AG04449 (cell line): ENCODE measurements around the gene POSTN.
A peak's percentile ranks its signal among the peaks of the same experiment; 100 is the strongest.
"Not testable (repeated sequence)": the region's sequence is repeated elsewhere in the genome, so short reads cannot be mapped to it uniquely, and the experiment has no call there.

Experiments used
- CTCF ChIA-PET: fragments of 350-600 bp; formaldehyde crosslinking; extraction: SDS; loops from one replicate; lab custom pipeline; 2021; ENCODE audit warnings: antibody characterized with exemption; lab: Yijun Ruan, JAX
- POLR2A ChIA-PET: fragments of 400-600, 350-600 bp; formaldehyde crosslinking; extraction: SDS; loops from one replicate; lab custom pipeline; 2020; ENCODE audit warnings: antibody characterized with exemption, inconsistent platforms; lab: Yijun Ruan, JAX
- DNase-seq: peaks from one replicate; pipeline ENCODE4 v3.0.0-alpha.2; 2010; ENCODE audit warnings: low read depth, low spot score
- H3K4me3 ChIP-seq: 2 replicates; pipeline ENCODE4 v1.5.1; 2011; ENCODE audit warnings: low read depth, mild to moderate bottlenecking, control low read depth, low read length
- CTCF ChIP-seq: IDR thresholded peaks from one replicate; pipeline ENCODE4 v1.5.1; 2011; ENCODE audit warnings: mild to moderate bottlenecking, moderate library complexity, low read length, control low read depth, inconsistent platforms; ENCODE audit not compliant: insufficient read depth; ENCODE audit errors: missing control alignments

POSTN gene

GRCh38 chr13:37601648-37602440 lies 3.3 kb upstream of the POSTN start:
- CTCF ChIA-PET: interaction anchor here (0.5 to 8.3 kb wide), 28 partner anchors 9 to 571 kb away, joined by 3 to 89 read pairs (median 5); partner anchors contain the start of gene CSNK1A1L
- DNase-seq: no peak
- H3K4me3 ChIP-seq: no peak overlapping the region
- POLR2A ChIA-PET: no interaction called here
- no peak for TF ChIP-seq CTCF

- ChIA-PET CTCF (interaction anchor here (1.0 to 8.3 kb wide), 5 partner anchors 9 to 524 kb away, joined by 3 to 89 read pairs (median 4); partner anchors contain the start of gene CSNK1A1L), POLR2A (no interaction called here)
- DNase-seq: no peak
- no peak for TF ChIP-seq CTCF
- no peak overlapping the region for H3K4me3 ChIP-seq
These were observed 951 bp upstream of the POSTN start for GRCh38 chr13:37599519-37599918.

DNA sequence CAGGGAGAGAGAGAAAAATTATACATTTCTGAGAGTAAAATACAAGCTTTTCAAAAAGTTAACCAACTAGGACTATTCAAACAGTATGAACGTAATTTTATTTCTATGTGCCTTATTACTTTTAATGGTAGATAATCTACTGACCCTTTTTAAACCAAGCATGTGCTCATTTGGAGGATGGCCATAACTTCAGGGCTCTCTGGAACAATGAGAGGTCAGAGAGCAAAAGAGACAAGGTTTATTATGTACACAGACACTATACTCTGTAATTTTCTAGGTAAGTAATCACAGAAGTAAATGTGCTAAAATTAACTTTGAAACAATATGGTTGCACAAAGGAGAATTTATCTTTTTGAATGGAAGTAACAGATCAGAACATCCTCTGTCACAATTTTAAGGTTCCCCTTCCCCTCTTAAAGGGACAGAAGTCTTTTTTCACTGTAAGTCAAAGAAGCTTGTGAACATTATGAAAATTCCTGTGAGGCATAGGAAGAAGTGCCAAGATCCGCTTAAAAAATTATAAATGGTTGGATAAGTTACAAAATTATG lies 1.0 kb downstream of the POSTN start:
- ChIA-PET CTCF (interaction anchor here (7.2 to 8.3 kb wide), 2 partner anchors 489 to 522 kb away, joined by 81 to 89 read pairs; partner anchors contain the start of gene CSNK1A1L), POLR2A (interaction anchor here (0.6 kb wide), 1 partner anchor 526 kb away, joined by 3 read pairs; no protein-coding TSS in a partner anchor)

GRCh38 chr13:37596805-37597204 lies 1.8 kb downstream of the POSTN start:
- CTCF ChIA-PET: no interaction called here
- POLR2A ChIA-PET: no interaction called here
- H3K4me3 ChIP-seq: peak overlapping the region; percentile 45
- no peak for TF ChIP-seq CTCF
- no peak for DNase-seq

More for the DNA sequence above, 1.0 kb downstream of the POSTN start:
- DNase-seq: no peak
- peak overlapping the region; percentile 45 for H3K4me3 ChIP-seq
- no peak for TF ChIP-seq CTCF

GRCh38 chr13:37595162-37595561 lies 3.4 kb downstream of the POSTN start:
- POLR2A ChIA-PET: no interaction called here
- DNase-seq: no peak
- CTCF ChIA-PET: interaction anchor here (0.7 kb wide), 1 partner anchor 292 kb away, joined by 3 read pairs; no protein-coding TSS in a partner anchor
- H3K4me3 ChIP-seq: no peak overlapping the region
- TF ChIP-seq CTCF: no peak

- H3K4me3 ChIP-seq: no peak overlapping the region
- POLR2A ChIA-PET: no interaction called here
- no peak for TF ChIP-seq CTCF
- CTCF ChIA-PET: interaction anchor here (0.8 to 0.9 kb wide), 2 partner anchors 10 to 14 kb away, joined by 3 read pairs; no protein-coding TSS in a partner anchor
- no peak for DNase-seq
These were observed 4.0 kb downstream of the POSTN start for GRCh38 chr13:37594550-37594949.

DNA sequence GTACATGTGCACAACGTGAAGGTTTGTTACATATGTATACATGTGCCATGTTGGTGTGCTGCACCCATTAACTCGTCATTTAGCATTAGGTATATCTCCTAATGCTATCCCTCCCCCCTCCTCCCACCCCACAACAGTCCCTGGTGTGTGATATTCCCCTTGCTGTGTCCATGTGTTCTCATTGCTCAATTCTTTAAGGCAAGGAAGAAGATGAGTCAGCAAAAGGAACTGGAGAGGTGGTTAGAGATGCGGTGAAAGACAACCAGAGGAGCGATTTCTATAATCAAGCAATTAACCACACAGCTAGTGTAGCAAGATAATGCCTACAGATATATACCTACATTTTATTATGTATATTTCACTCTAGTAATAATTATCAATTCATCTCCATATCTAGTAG lies 9.2 kb downstream of the POSTN start:
- DNase-seq, POLR2A ChIA-PET, CTCF ChIA-PET, H3K4me3 ChIP-seq: not testable (repeated sequence)
